A673 (cell line): ENCODE results near the gene HOXA1. TPM values are rescaled to one million over a fixed set of nuclear protein-coding genes. Genes with fewer than 3 reads are reported as not detected.

Experiments used
- BruUV-seq: library from RNA; stranded (reverse); fragments of 400-500 nt; replicated peaks from 2 replicates; lab custom pipeline; 2021; lab: Mats Ljungman, UMichigan
- CTCF ChIA-PET: fragments of 300-600 bp; sonication (Branson Sonifier 250); formaldehyde crosslinking; loops from one replicate; lab custom pipeline; 2022; ENCODE audit warnings: antibody characterized with exemption; lab: Charles Lee
- POLR2A ChIA-PET: fragments of 300-600 bp; sonication (Branson Sonifier 250); formaldehyde crosslinking; loops from one replicate; lab custom pipeline; 2022; ENCODE audit warnings: antibody characterized with exemption; ENCODE audit not compliant: low non-redundant PET; lab: Charles Lee
- DNase-seq: peaks from one replicate; pipeline ENCODE4 v3.0.0-alpha.2; 2015; ENCODE audit warnings: low spot score
- H3K27ac ChIP-seq: fragments of 200-600 bp; sonication (generic); 2 replicates; pipeline ENCODE4 v1.5.1; 2016; ENCODE audit warnings: mixed run types, low read depth, mild to moderate bottlenecking, mixed read lengths, antibody characterized with exemption, low read length; ENCODE audit not compliant: poor library complexity, severe bottlenecking
- H3K27me3 ChIP-seq: fragments of 200-600 bp; sonication (generic); replicated peaks from 2 replicates; pipeline ENCODE4 v1.6.1; 2017; ENCODE audit warnings: mixed run types, low read depth, mild to moderate bottlenecking, mixed read lengths, antibody characterized with exemption, low read length; ENCODE audit not compliant: insufficient read depth, poor library complexity
- H3K36me3 ChIP-seq: fragments of 200-600 bp; sonication (generic); 2 replicates; pipeline ENCODE4 v1.6.1; 2016; ENCODE audit warnings: mixed run types, mild to moderate bottlenecking, mixed read lengths, antibody characterized with exemption, low read length; ENCODE audit not compliant: insufficient read depth, poor library complexity, severe bottlenecking
- H3K4me1 ChIP-seq: fragments of 200-600 bp; sonication (generic); 2 replicates; pipeline ENCODE4 v1.6.1; 2017; ENCODE audit warnings: mixed run types, mild to moderate bottlenecking, mixed read lengths, antibody characterized with exemption, low read length; ENCODE audit not compliant: insufficient read depth, poor library complexity, severe bottlenecking
- H3K4me3 ChIP-seq: fragments of 200-600 bp; sonication (generic); 2 replicates; pipeline ENCODE4 v1.5.1; 2016; ENCODE audit warnings: low read depth, mixed run types, mild to moderate bottlenecking, mixed read lengths, low read length; ENCODE audit not compliant: poor library complexity, severe bottlenecking
- H3K9me3 ChIP-seq: fragments of 200-600 bp; sonication (generic); 2 replicates; pipeline ENCODE4 v1.6.1; 2016; ENCODE audit warnings: mixed run types, low read depth, mild to moderate bottlenecking, mixed read lengths, antibody characterized with exemption, low read length; ENCODE audit not compliant: poor library complexity, severe bottlenecking
- EZH2 ChIP-seq: fragments of 200-600 bp; sonication (generic); IDR thresholded peaks from 2 replicates; pipeline ENCODE4 v1.6.1; 2017; ENCODE audit warnings: borderline replicate concordance, low read depth, mild to moderate bottlenecking, mixed read lengths, antibody characterized with exemption, low read length; ENCODE audit not compliant: poor library complexity, severe bottlenecking
- intact Hi-C: fragments of 100-400 bp; cut with micrococcal nuclease; formaldehyde crosslinking; loops from one replicate; pipeline ENCODE4 v1.10.0; 2022; ENCODE audit not compliant: unreplicated experiment
- total RNA-seq: library from RNA; stranded (reverse); gene quantifications from 2 replicates; pipeline ENCODE4 v1.2.3, GENCODE V29; 2021
- TF ChIP-seq, protein P1 (sequence below): fragments of 300-800, 200-600 bp; sonication (generic); conservative IDR thresholded peaks from 2 replicates; pipeline ENCODE4 v1.5.1; 2017; ENCODE audit warnings: low read depth, mild to moderate bottlenecking, antibody characterized with exemption, low read length, moderate library complexity, mixed read lengths

HOXA1 gene
- total RNA-seq, 1 experiment from 2014 or later: not detected

DNA sequence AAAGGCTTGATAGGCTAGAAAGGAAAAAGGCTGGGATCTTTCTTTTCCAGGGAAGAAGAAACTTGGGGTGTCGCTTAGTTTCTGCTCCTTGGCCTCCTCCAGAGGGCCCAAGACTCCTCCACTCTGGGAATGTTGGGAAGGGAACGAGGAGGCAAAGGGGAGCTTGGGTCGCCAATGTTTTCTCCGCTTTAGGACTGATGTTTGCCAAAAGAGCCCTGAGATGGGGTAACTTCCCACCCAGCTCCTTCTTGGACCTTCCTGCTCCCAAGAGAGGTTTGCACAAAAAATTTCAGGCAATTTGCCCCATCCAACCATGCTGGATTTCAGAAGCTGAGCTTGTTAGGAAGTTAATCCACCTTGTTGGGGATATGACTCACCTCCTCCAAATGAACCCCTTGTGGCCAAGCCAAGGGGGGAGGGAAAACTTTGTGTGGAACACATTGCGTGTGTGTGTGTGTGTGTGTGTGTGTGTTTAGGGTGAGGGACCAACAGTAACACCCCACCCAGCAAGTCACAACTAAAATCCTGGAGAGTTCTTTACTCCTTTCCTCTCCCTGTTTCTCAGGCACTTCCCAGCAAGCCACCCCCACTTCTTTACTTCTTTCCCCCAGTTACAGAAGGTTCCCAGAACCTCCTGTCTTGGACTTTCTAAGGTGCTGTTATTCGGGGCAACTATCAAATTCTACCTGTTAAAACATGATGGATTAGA, 15.4 kb upstream of the HOXA1 start:
- Histone ChIP-seq H3K4me3 (no peak overlapping the region), H3K36me3 (no peaks in the 10 kb centered on the region), H3K27me3 (peaks cover 97% of the 10 kb centered on the region), H3K27ac (no peak overlapping the region), H3K9me3 (no peaks in the 10 kb centered on the region), H3K4me1 (no peaks in the 10 kb centered on the region)
- ChIA-PET CTCF (no interaction called here), POLR2A (no interaction called here)
- no peak for DNase-seq
- TF ChIP-seq, protein P1, sequence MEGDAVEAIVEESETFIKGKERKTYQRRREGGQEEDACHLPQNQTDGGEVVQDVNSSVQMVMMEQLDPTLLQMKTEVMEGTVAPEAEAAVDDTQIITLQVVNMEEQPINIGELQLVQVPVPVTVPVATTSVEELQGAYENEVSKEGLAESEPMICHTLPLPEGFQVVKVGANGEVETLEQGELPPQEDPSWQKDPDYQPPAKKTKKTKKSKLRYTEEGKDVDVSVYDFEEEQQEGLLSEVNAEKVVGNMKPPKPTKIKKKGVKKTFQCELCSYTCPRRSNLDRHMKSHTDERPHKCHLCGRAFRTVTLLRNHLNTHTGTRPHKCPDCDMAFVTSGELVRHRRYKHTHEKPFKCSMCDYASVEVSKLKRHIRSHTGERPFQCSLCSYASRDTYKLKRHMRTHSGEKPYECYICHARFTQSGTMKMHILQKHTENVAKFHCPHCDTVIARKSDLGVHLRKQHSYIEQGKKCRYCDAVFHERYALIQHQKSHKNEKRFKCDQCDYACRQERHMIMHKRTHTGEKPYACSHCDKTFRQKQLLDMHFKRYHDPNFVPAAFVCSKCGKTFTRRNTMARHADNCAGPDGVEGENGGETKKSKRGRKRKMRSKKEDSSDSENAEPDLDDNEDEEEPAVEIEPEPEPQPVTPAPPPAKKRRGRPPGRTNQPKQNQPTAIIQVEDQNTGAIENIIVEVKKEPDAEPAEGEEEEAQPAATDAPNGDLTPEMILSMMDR: no peak
- no peak for TF ChIP-seq EZH2
- intact Hi-C loops: no loop called here
- no TSS peak for BruUV-seq

DNA sequence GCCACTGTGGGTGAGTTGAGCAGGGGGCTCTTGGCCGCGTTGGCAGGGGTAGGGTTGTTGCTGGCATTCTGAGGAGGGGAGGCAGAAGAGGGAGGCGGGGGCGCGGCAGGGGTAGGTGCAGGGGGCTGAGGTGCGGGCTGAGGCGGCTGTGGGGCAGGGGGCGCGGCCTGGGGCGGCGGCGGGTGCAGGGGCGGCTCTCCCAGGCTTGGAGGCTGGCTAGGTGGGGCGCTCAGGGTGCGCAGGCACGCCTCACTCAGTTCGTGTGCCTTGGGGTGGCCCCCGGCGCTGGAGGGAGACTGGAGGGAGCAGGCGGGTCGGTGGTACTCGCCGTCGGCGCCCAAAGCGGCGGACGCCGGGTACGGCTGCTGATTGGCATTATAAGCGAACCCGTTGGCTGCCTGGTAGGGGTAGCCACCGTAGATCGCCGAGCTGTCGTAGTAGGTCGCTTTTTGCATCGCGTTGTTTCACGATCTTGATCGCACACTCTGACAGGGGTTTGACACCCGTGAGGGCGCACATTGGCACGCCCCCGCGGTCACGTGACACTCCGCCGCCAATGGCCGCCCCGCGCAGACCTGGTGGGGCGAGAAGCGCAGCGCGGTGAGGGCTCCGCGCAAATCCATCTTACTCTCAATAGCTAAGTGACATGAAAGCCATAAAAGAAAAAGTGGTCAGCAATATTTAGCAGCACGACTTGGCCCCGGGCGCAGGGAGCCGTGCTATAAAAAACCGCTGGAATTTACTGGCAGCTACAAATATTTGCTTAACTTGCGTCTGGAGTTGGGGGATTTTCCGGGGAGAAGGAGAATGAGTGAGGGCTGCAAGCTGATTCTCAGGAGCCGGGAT, 14.6 kb upstream of the HOXA1 start:
- peaks cover 97% of the 10 kb centered on the region for H3K27me3 ChIP-seq
- intact Hi-C loops: no loop called here
- no peaks in the 10 kb centered on the region for H3K9me3 ChIP-seq
- DNase-seq: no peak
- no peak overlapping the region for H3K4me3 ChIP-seq
- TF ChIP-seq, protein P1: no peak
- TF ChIP-seq EZH2: no peak
- ChIA-PET POLR2A (no interaction called here), CTCF (no interaction called here)
- no peak overlapping the region for H3K27ac ChIP-seq
- no TSS peak for BruUV-seq
- H3K36me3 ChIP-seq: no peaks in the 10 kb centered on the region
- no peaks in the 10 kb centered on the region for H3K4me1 ChIP-seq

DNA sequence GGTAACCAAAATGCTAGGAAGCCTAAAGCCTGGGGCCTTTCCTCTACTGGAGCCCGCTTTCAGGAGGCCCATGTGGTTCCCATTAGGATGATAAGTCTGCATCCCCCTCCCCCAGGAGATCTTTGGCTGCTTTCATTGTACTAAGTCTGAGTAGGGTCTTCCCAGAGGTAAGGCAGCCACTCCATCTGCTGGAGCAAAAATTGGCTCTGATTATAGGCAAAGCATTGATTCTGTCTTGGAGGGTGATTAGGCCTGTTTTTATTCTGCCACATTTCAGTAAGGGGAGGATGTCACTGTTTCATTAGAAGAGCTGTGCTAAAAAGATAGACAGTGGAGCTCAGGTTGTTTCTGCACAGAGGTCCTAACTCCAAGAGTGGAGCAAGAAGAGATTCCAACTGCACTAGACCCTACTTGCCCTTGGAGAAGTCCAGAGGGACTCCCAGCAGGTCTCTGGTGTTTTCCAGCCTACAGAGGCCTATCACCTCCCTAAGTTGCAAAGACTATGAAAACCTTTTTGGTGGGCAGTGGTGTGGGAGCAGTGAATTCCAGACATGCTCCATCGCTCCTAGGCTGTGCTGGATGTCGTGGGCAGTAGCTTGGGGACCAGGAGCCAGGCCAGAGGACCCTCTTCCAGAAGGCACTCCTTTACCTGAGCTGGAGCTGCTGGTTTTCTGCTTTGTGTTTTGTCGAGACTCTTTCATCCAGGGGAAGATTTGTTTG, 13.8 kb upstream of the HOXA1 start:
- TF ChIP-seq, protein P1: no peak
- no peak for TF ChIP-seq EZH2
- ChIA-PET CTCF (no interaction called here), POLR2A (no interaction called here)
- H3K36me3 ChIP-seq: no peaks in the 10 kb centered on the region
- H3K27me3 ChIP-seq: peaks cover 97% of the 10 kb centered on the region
- no TSS peak for BruUV-seq
- H3K9me3 ChIP-seq: no peaks in the 10 kb centered on the region
- intact Hi-C loops: no loop called here
- no peak overlapping the region for H3K4me3 ChIP-seq
- DNase-seq: no peak
- H3K27ac ChIP-seq: no peak overlapping the region
- no peaks in the 10 kb centered on the region for H3K4me1 ChIP-seq
